ENCODE measurements around the gene SYT2.
A peak's percentile ranks its signal among the peaks of the same experiment; 100 is the strongest.
"Not testable (repeated sequence)": the region's sequence is repeated elsewhere in the genome, so short reads cannot be mapped to it uniquely, and the experiment has no call there.

The SYT2 gene

DNA sequence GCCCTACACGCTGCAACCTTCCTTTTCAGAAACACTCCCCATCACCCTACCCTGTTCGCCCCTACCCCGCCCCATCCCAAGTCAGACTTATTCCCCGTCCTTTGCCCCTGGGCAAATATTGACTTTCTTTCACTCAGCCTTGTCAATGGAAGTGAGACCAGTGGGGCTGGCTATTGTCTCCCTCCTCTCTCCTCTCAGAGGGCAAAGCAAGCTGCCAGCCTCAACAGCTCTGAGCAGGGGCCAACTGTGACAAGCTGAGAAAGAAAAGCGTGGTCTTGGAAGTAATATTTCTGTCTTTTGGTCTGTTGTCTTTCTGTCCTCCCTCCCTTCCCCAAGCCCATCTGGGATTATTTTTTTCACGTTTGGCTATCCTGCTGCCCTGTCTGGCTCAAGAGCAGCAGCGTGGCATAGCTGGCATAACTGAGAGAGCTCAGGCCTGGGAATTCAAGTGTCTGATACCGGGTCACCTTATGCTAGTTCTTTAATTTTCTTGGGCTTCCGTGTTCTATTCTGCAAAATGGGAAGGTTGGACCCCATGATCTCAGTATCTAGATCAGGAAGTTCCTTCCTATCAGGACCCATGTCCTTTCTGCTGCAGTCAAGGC lies 71.5 kb downstream of the SYT2 start:
- DNase-seq, result not testable (repeated sequence)

- DNase-seq, result no peak
Observed at GRCh38 chr1:202638019-202638700, 72.1 kb downstream of the SYT2 start.

- DNase-seq, result not testable (repeated sequence)
Observed at GRCh38 chr1:202637321-202638018, 72.8 kb downstream of the SYT2 start.

DNA sequence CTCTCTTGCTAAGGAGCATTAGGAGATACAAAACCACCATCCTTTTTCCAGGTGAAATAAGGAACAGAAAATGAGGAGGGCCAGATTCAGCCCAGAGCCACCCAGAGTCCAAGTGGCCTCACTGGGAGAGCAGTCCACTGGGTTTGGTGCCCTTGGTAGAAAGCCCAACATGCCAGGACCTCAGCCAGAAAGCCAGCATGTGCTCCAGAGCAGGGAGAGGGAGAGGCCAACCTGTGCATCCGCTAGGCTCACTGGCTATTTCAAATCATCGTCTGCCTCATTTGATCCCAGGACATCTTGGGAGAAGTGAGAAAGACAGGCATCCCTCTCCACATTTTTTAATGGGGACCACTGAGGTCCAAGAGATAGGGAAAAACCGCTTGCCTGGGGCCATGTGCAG lies 74.1 kb downstream of the SYT2 start:
- DNase-seq, result not testable (repeated sequence)

DNA sequence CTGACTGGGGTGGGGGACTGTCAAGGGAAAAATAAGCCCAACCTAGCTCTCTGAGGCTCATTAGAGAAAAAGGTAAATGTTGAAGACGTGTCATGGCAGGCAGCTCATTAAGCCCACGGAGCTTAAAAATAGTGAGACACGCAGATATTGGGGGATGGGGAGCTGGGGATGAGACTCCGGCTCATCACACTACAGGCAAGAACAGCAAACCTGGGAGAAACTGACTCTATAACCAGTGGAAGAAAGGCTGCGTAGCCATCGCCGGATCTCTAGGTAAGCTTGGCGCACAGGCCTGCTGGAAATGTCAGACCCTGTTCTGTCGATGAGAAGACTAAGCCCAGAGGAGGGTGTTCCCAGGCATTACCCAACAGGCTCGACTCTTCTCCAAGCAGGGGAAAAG lies 78.0 kb downstream of the SYT2 start:
- no peak for DNase-seq

DNA sequence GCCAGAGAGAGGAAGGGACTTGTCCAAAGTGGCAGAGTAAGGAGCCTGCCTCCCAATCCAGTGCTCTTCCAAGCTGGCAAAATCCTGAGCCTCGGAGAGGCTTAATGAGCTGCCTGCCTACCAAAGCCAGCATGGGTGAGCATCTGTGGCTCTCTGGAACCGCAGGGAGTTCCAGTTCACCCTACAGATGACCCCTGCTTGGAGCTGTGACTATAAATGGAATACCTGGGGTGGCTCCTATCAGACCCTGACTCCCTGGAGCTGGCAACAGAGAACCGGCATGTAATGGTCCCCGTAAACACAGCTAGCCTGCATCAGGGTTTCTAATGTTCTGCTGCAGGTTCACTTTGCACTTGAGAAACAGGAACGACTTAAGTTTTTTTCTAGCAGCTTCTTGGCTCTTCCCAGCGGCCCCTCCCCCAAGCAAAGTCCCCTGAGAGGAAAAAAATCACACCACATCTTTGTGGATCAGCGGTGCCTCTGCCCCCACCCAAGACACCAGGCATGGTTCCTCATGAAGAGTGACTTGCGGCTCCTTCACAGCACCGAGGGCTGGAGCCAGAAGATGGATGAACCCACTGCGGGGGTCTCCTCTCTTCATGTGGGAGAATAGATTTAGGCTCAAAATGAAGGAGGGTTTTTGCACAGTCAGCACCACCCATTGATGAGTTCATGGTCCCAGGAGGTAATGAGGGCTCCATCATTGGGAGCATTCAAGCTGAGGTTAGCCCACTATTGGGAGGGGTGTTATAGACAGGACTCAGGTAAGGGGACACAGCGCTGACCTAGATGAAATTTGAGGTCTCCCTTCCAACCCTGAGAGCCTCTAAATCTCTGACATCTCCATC lies 79.0 kb downstream of the SYT2 start:
- DNase-seq, result no peak

DNA sequence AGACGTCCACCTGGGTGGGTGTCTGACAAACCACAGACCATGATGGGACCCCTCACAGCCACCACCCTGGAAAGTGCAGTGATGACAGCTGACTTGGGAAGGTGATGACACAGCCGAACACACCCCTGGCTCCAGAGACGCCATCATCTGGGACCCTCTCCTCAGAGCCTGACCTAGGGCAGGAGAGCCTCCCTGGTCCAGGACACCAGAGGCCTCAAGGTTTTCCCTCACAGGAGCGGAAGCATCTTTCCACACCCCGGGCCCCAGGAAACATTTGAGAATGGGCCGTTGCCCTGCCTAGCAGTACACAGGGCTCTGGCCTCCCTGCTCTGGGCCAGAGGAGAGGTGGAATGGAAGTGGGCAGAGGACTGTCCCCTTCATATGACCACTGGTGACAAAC lies 79.7 kb downstream of the SYT2 start:
- DNase-seq, result no peak

- DNase-seq, result not testable (repeated sequence)
Observed at GRCh38 chr1:202630096-202630495, 80.2 kb downstream of the SYT2 start.

GRCh38 chr1:202629257-202629811 lies 80.9 kb downstream of the SYT2 start:
- not testable (repeated sequence) for DNase-seq

DNA sequence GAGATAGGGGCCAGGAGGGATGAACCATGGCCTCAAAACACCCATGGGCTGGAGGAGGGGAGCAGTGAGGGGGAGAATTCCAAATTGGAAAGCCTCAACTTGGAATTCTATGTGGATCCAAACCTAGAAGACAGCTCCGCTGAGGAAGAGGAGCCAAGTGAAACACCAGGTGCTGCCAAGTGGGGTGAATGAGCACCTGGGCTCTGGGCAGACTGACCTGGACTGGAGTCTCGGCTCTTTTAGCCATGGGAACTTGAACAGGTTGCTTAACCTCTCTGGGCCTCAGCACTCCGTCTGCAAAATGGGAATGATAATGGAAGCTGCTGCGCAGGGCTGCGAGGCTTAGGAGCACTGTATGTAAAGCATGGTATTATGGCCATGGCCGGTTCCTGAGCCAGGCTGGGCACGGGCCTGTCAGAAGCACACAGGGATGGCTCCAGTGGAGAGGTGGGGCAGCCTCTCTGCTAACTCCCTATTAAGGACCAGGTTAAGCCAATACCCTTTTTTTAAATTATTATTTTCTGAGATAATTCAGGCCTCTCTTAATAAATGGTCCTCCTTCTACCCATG lies 81.5 kb downstream of the SYT2 start:
- DNase-seq, result no peak

DNA sequence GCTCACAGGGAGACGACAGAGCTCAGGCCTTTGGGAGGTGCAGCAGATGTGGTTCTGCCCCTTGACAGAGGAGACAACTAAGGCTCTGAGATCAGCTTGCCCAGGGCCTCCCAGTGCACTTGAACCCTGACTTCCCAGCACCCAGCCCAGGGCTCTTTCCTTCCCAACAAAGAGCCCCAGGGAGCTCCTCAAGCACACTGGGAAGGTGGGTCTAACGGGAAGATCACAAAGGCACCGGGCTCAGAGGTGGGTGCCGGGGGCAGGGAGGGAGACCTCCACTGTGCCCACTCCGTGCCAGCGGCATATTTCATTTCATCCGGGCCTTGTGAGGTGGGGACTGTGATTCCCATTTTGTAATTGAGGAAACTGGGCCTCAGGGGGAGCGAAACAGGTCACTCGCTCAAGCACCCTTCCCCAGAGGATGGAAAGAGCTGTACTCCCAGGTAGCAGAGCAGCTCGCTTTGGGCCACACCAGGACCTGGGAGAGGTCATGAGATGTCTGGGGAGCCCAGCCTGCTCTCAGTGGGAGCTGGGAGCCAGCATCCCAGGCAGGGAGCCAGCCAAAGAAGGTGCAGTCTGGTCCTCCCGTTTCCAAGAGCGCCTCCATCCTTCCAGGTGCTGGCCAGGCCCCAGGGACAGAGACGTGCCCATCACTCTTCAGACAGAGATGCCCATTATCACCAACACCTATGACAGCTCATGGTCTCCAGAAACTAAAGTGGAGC lies 82.3 kb downstream of the SYT2 start:
- DNase-seq, result no peak

DNA sequence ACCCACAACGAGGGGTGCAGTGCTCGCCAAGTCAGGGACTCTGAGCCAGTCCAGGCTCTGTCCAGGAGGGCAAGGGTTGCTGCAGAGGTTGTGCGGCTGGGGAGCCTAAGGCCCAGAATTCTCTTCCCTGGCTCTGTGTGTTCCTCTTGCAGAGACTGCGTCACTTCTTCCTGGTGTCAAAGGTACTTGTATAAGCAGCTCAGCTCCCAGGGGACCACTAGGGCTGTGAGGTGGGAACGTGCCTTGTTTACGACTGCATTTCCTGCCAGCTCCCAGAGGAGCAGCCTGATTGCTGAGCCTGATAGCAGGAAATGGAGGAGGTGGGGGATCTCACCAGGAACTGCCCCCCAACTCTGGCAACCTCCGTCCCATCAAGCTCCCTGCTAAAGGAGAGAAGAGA lies 83.2 kb downstream of the SYT2 start:
- not testable (repeated sequence) for DNase-seq

GRCh38 chr1:202625416-202626360 lies 84.6 kb downstream of the SYT2 start:
- DNase-seq, result peak; percentile 22

DNA sequence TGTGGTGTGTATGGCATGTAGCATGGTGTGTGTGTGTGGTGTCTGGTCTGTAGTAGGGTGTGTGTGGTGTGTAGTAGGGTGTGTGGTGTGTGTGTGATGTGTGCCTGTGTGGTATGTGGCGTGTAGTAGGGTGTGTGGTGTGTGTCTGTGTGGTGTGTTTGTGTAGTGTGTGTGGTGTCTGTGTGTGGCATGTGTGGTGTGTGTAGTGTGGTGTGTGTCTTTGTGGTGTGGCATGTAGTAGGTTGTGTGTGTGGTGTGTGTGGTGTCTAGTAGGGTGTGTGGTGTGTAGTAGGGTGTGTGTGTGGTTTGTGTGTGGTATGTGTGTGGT lies 85.5 kb downstream of the SYT2 start:
- no peak for DNase-seq

- no peak for DNase-seq
Observed at GRCh38 chr1:202624088-202624780, 86.0 kb downstream of the SYT2 start.

DNA sequence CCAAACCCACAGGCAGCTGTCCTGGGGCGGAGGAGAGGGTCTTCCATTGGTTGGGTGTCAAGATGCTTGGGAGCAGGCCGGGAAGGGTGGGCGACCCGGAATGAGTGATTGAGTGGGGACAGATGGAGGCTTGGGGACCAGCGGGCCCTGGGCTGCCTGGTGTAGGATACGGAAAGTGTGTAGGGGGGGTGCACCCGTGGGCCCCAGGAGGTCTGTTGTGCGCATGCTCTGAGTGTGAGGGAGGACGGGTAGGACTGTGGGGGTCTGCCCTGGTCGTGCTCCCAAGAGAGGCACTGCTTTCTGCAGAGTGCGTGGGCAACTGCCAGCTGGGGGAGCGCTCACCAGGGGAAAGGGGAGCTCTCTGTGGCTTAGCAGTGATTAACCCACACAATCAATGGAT lies 86.8 kb downstream of the SYT2 start:
- DNase-seq, result not testable (repeated sequence)

GRCh38 chr1:202623075-202623474 lies 87.2 kb downstream of the SYT2 start:
- DNase-seq, result no peak

- no peak for DNase-seq
Observed at GRCh38 chr1:202622388-202622787, 87.9 kb downstream of the SYT2 start.

- DNase-seq, result no peak
Observed at GRCh38 chr1:202621446-202621845, 88.8 kb downstream of the SYT2 start.

DNA sequence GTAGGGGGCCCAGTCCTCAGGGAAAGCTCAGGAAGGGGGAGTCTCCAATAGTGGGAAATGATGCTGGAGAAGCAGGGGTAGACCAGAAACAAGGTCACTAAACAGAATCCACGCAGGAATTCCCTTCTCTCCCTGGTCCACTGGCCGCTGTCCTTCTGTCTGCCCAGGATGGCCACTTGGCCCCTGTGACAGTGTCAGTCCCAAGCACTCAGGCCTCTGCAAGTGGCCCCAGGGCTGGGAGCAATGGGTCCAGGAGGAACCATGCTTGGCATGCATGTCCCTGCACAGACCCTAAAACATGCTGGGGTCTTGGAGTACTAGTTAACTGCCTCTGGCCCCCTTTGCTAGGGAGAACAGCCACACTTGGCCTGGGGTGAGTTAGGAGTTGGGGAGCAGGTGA lies 90.2 kb downstream of the SYT2 start:
- not testable (repeated sequence) for DNase-seq

Measured in activated T-cell treated with anti-CD3 and anti-CD28 coated beads for 4 hours (primary cell).